AG04450 (cell line): Measurements from ENCODE around the gene FGL2. TPM values are rescaled to one million over a fixed set of nuclear protein-coding genes. Genes with fewer than 3 reads are reported as not detected.

Experiments
- CTCF ChIA-PET: fragments of 300-600, 350-600 bp; formaldehyde crosslinking; extraction: SDS; loops from one replicate; lab custom pipeline; 2022; ENCODE audit warnings: antibody characterized with exemption, inconsistent platforms; lab: Charles Lee
- POLR2A ChIA-PET: fragments of 350-600 bp; formaldehyde crosslinking; extraction: SDS; loops from one replicate; lab custom pipeline; 2021; ENCODE audit warnings: antibody characterized with exemption, inconsistent platforms; lab: Yijun Ruan, JAX
- DNase-seq: peaks from one replicate; pipeline ENCODE4 v3.0.0-alpha.2; 2011; ENCODE audit warnings: low read depth, low spot score
- H3K27ac ChIP-seq: one replicate; pipeline ENCODE4 v1.5.1; 2012; ENCODE audit warnings: low read depth, low read length, control low read depth
- H3K27me3 ChIP-seq: one replicate; pipeline ENCODE4 v1.6.0; 2012; ENCODE audit warnings: low read length; ENCODE audit not compliant: control insufficient read depth, insufficient read depth
- H3K4me3 ChIP-seq: 2 replicates; pipeline ENCODE4 v1.5.1; 2011; ENCODE audit warnings: mild to moderate bottlenecking, low read depth, low read length, control low read depth
- H3K9me3 ChIP-seq: 2 replicates; pipeline ENCODE4 v1.5.1; 2012; ENCODE audit warnings: low read length; ENCODE audit not compliant: control insufficient read depth, insufficient read depth
- CTCF ChIP-seq: IDR thresholded peaks from 2 replicates; pipeline ENCODE4 v1.5.1; 2011; ENCODE audit warnings: low read depth, low read length, control low read depth, inconsistent platforms
- polyA plus RNA-seq: library from polyadenylated mRNA; depleted of rRNA; stranded (reverse); fragments of >200 nt; gene quantifications from 2 replicates; pipeline ENCODE4 v1.2.3, GENCODE V29; 2011

The FGL2 gene
- polyA plus RNA-seq, 1 experiment = 28.8 TPM

GRCh38 chr7:77245015-77245755 is 45.6 kb upstream of the FGL2 start:
- Histone ChIP-seq H3K9me3 (no peaks in the 10 kb centered on the region), H3K27me3 (no peaks in the 10 kb centered on the region), H3K27ac (no peak overlapping the region), H3K4me3 (no peak overlapping the region)
- ChIA-PET CTCF (interaction anchor here (2.6 to 3.2 kb wide), 2 partner anchors 13 to 118 kb away, joined by 15 to 22 read pairs; no protein-coding TSS in a partner anchor), POLR2A (interaction anchor here (2.2 kb wide), 1 partner anchor 123 kb away, joined by 6 read pairs; the partner anchor contains the start of gene CCDC146)
- TF ChIP-seq CTCF = no peak
- DNase-seq = no peak

GRCh38 chr7:77244222-77244934 is 44.8 kb upstream of the FGL2 start:
- no peak for DNase-seq
- CTCF ChIA-PET = no interaction called here
- Histone ChIP-seq H3K27me3 (no peaks in the 10 kb centered on the region), H3K27ac (no peak overlapping the region), H3K4me3 (no peak overlapping the region), H3K9me3 (no peaks in the 10 kb centered on the region)
- POLR2A ChIA-PET = no interaction called here
- no peak for TF ChIP-seq CTCF

GRCh38 chr7:77242554-77242953 is 42.9 kb upstream of the FGL2 start:
- POLR2A ChIA-PET = no interaction called here
- no peak for TF ChIP-seq CTCF
- Histone ChIP-seq H3K9me3 (no peaks in the 10 kb centered on the region), H3K27me3 (no peaks in the 10 kb centered on the region), H3K4me3 (no peak overlapping the region), H3K27ac (no peak overlapping the region)
- CTCF ChIA-PET = interaction anchor here (0.8 kb wide), 1 partner anchor 8 kb away, joined by 5 read pairs; no protein-coding TSS in a partner anchor
- DNase-seq = no peak

GRCh38 chr7:77242068-77242467 is 42.4 kb upstream of the FGL2 start:
- Histone ChIP-seq H3K27ac (no peak overlapping the region), H3K4me3 (no peak overlapping the region), H3K27me3 (no peaks in the 10 kb centered on the region), H3K9me3 (no peaks in the 10 kb centered on the region)
- TF ChIP-seq CTCF = no peak
- DNase-seq = no peak
- ChIA-PET POLR2A (no interaction called here), CTCF (interaction anchor here (0.8 kb wide), 1 partner anchor 9 kb away, joined by 5 read pairs; no protein-coding TSS in a partner anchor)

- no peak for TF ChIP-seq CTCF
- ChIA-PET POLR2A (no interaction called here), CTCF (interaction anchor here (1.2 to 2.9 kb wide), 2 partner anchors 8 to 92 kb away, joined by 8 to 24 read pairs; no protein-coding TSS in a partner anchor)
- H3K27me3 ChIP-seq = no peaks in the 10 kb centered on the region
- H3K27ac ChIP-seq = no peak overlapping the region
- H3K9me3 ChIP-seq = no peaks in the 10 kb centered on the region
- no peak for DNase-seq
- no peak overlapping the region for H3K4me3 ChIP-seq
Observed at GRCh38 chr7:77239471-77239870, 39.9 kb upstream of the FGL2 start.
